SK-N-MC (cell line): ENCODE results near the gene TBPL2.

Experiments used
- EZH2 ChIP-seq: fragments of 200-600 bp; sonication (generic); IDR thresholded peaks from one replicate; pipeline ENCODE4 v1.6.1; 2017; ENCODE audit warnings: antibody characterized with exemption
- POLR2AphosphoS5 ChIP-seq: IDR thresholded peaks from 2 replicates; pipeline ENCODE4 v1.6.1; 2012; ENCODE audit warnings: mild to moderate bottlenecking, low read depth, low read length, borderline replicate concordance

GRCh38 chr14:55434805-55435174 lies 5.6 kb downstream of the TBPL2 start:
- TF ChIP-seq EZH2 (no peak), POLR2AphosphoS5 (no peak)
